ENCODE results near the gene FRMD4A.
"Not testable (repeated sequence)": the region's sequence is repeated elsewhere in the genome, so short reads cannot be mapped to it uniquely, and the experiment has no call there.

Gene FRMD4A

DNA sequence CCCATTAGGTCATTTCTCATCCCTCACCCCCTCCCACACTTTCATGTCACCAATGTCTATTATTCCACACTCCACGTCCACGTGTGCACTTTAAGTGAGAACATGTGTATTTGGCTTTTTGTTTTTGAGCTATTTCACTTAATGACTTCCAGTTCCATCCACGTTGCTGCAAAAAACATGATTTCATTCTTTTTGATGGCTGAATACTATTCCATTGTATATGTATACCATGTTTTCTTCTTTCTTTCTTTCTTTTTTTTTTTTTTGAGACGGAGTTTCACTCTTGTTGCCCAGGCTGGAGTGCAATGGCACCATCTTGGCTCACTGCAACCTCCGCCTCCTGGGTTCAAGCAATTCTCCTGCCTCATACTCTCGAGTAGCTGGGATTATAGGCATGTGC lies 502.4 kb downstream of the FRMD4A start:
- not testable (repeated sequence) for H3K27me3 ChIP-seq (ENCODE audit: insufficient read depth, poor library complexity, severe bottlenecking); DNase-seq (ENCODE audit: low read depth in 1 of 2, low spot score in 1 of 2); H3K27ac ChIP-seq (replicated peaks); H3K4me3 ChIP-seq (replicated peaks; ENCODE audit: insufficient read depth, low read length)

DNA sequence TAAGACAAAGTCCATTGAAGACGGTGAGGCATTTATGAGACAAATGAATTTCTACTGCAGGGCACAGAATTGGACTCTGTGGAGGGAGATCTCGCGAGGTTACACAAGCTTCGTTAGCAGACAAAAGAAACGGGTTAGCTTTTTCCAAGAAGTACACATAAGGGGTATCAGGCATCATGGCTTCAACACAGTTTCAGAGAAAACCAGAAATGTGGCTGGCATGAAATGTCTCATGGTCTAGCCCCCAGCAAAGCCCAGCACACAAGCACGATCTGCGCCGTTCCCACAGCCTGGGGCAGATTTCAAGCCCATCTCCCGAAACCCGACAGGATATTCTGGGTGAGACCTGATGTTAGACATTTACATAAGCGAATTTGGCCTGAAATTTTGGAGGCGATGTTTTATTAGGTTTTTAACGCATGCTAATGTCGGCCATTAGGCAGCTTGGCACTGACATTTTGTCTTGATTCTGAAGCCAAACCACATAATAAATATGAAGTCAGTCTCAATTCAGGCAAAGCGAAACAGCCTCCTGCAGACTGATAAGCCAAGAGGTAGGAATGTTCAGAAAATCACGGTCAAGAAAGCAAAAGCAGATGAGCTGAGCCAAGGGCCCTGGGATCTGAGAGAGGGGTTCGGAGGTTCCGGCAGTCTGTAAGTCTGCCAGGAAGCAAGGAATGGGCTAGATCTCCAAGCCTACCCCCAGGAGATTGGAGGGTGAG lies 503.5 kb downstream of the FRMD4A start:
- Histone ChIP-seq H3K27me3 (ENCODE audit: insufficient read depth, poor library complexity, severe bottlenecking) (no peaks in the 10 kb centered on the region), H3K4me3 (replicated peaks; ENCODE audit: insufficient read depth, low read length) (no peak overlapping the region), H3K27ac (replicated peaks) (no peak overlapping the region)
- DNase-seq (ENCODE audit: low read depth in 1 of 2, low spot score in 1 of 2) = no peak
- TF ChIP-seq, protein P1, sequence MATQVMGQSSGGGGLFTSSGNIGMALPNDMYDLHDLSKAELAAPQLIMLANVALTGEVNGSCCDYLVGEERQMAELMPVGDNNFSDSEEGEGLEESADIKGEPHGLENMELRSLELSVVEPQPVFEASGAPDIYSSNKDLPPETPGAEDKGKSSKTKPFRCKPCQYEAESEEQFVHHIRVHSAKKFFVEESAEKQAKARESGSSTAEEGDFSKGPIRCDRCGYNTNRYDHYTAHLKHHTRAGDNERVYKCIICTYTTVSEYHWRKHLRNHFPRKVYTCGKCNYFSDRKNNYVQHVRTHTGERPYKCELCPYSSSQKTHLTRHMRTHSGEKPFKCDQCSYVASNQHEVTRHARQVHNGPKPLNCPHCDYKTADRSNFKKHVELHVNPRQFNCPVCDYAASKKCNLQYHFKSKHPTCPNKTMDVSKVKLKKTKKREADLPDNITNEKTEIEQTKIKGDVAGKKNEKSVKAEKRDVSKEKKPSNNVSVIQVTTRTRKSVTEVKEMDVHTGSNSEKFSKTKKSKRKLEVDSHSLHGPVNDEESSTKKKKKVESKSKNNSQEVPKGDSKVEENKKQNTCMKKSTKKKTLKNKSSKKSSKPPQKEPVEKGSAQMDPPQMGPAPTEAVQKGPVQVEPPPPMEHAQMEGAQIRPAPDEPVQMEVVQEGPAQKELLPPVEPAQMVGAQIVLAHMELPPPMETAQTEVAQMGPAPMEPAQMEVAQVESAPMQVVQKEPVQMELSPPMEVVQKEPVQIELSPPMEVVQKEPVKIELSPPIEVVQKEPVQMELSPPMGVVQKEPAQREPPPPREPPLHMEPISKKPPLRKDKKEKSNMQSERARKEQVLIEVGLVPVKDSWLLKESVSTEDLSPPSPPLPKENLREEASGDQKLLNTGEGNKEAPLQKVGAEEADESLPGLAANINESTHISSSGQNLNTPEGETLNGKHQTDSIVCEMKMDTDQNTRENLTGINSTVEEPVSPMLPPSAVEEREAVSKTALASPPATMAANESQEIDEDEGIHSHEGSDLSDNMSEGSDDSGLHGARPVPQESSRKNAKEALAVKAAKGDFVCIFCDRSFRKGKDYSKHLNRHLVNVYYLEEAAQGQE (IDR thresholded peaks at IDR 0.05; ENCODE audit: insufficient replicate concordance, low read depth) = no peak
- no peak for TF ChIP-seq GABPA (IDR thresholded peaks at IDR 0.05; ENCODE audit: low read depth)
- TF ChIP-seq, protein P2, sequence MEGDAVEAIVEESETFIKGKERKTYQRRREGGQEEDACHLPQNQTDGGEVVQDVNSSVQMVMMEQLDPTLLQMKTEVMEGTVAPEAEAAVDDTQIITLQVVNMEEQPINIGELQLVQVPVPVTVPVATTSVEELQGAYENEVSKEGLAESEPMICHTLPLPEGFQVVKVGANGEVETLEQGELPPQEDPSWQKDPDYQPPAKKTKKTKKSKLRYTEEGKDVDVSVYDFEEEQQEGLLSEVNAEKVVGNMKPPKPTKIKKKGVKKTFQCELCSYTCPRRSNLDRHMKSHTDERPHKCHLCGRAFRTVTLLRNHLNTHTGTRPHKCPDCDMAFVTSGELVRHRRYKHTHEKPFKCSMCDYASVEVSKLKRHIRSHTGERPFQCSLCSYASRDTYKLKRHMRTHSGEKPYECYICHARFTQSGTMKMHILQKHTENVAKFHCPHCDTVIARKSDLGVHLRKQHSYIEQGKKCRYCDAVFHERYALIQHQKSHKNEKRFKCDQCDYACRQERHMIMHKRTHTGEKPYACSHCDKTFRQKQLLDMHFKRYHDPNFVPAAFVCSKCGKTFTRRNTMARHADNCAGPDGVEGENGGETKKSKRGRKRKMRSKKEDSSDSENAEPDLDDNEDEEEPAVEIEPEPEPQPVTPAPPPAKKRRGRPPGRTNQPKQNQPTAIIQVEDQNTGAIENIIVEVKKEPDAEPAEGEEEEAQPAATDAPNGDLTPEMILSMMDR (IDR thresholded peaks at IDR 0.05; ENCODE audit: insufficient read depth, low read length) = no peak
- TF ChIP-seq POLR2AphosphoS5 (IDR thresholded peaks at IDR 0.05; ENCODE audit: low read depth) = no peak
- TF ChIP-seq SPI1 (IDR thresholded peaks at IDR 0.05; ENCODE audit: borderline replicate concordance, low read depth) = no peak

DNA sequence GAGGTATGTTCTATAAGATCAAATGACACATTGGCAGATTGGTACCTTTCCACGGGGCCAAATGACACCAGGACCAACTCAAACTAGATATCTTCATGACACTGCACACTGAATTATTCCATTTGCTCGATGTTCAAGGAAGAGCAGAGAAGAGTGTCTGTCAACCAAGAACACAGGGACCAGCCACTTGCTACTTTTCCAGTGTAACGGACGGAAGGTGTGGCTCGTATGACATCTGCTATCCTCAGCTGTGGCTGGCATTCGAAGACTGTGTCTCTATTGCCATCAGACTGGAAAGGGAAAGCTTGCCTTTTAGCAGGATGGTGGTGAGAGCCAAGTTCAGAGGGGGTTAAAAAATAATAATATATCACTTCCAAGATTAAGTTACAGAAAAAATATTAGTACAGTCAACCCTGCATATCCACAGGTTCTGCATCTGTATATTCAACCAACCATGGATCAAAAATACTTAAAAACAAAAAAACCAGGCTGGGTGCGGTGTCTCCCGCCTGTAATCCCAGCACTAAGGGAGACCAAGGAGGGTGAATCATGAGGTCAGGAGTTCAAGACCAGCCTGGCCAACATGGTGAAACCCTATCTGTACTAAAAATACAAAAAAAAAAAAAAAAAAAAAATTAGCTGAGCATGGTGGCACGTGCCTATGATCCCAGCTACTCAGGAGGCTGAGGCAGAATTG lies 506.9 kb downstream of the FRMD4A start:
- Histone ChIP-seq H3K27ac (replicated peaks) (no peak overlapping the region), H3K27me3 (ENCODE audit: insufficient read depth, poor library complexity, severe bottlenecking) (no peaks in the 10 kb centered on the region), H3K4me3 (replicated peaks; ENCODE audit: insufficient read depth, low read length) (no peak overlapping the region)
- no peak for DNase-seq (ENCODE audit: low read depth in 1 of 2, low spot score in 1 of 2)
- TF ChIP-seq POLR2AphosphoS5 (IDR thresholded peaks at IDR 0.05; ENCODE audit: low read depth) = no peak
- TF ChIP-seq SPI1 (IDR thresholded peaks at IDR 0.05; ENCODE audit: borderline replicate concordance, low read depth) = no peak
- TF ChIP-seq, protein P1 (IDR thresholded peaks at IDR 0.05; ENCODE audit: insufficient replicate concordance, low read depth) = no peak
- TF ChIP-seq GABPA (IDR thresholded peaks at IDR 0.05; ENCODE audit: low read depth) = no peak
- TF ChIP-seq, protein P2 (IDR thresholded peaks at IDR 0.05; ENCODE audit: insufficient read depth, low read length) = no peak

DNA sequence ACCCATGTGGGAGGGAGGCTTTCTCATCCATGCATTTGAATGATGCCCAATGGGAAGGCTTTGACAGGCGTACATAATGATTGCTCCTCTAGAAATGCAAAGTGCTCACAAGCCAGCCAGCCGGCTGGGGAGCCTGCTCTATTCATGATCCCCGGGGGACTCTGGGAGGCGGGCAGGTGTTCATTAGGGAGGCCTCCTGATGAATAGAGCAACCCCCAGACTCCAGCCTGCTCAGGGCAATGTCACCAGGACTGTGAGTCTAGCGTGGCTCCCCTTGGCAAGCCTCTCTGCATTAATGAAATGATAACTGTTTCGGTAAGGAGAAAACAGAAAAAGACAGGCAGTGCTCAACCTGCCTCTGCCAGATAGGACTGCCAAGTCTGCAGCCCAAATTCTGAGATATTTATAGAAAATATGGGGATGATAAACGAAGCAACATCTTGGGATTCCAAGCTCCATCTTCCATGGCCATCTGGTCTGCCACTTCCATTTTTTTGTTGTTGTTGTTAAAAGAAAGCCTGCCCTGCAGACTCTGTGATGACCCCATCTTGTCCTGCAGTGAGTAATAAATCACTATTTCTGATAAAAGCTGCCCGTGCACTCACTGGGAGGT lies 507.5 kb downstream of the FRMD4A start:
- Histone ChIP-seq H3K27ac (replicated peaks) (no peak overlapping the region), H3K4me3 (replicated peaks; ENCODE audit: insufficient read depth, low read length) (no peak overlapping the region), H3K27me3 (ENCODE audit: insufficient read depth, poor library complexity, severe bottlenecking) (no peaks in the 10 kb centered on the region)
- DNase-seq (ENCODE audit: low read depth in 1 of 2, low spot score in 1 of 2) = no peak
- TF ChIP-seq SPI1 (IDR thresholded peaks at IDR 0.05; ENCODE audit: borderline replicate concordance, low read depth) = no peak
- TF ChIP-seq, protein P1 (IDR thresholded peaks at IDR 0.05; ENCODE audit: insufficient replicate concordance, low read depth) = no peak
- no peak for TF ChIP-seq GABPA (IDR thresholded peaks at IDR 0.05; ENCODE audit: low read depth)
- no peak for TF ChIP-seq POLR2AphosphoS5 (IDR thresholded peaks at IDR 0.05; ENCODE audit: low read depth)
- TF ChIP-seq, protein P2 (IDR thresholded peaks at IDR 0.05; ENCODE audit: insufficient read depth, low read length) = no peak

Data from HL-60 (cell line).